ENCODE results near the gene TBC1D9.

DNA sequence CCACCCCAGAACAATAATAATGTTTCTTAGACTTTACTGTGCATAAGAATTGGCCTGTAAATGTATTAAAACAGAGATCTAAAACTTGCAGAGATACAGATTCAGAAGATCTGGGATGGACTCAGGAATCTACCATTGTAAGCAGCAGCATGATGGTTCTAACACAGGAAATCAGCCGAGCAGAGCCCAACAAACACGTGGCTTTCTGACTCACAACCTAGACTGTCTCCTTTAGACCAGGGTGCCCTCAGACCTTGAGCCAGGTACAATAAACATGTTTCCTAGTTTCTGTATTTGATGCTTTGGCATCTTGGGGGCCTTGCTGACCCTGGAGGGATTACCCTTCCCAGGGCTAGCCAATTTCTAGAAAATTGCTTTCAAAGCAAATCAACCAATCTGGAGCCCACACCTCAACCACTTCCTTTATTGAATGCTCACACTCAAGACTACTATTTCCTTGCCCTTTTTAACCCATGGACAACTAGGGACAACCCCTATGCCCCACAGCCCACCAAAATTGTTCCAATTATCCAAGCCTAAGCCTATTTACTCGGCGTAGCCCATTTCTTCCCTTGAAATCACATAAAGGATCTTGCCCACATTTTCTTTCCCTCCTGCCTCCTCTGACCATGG, 80.5 kb downstream of the TBC1D9 start:
- TF ChIP-seq, protein P1, sequence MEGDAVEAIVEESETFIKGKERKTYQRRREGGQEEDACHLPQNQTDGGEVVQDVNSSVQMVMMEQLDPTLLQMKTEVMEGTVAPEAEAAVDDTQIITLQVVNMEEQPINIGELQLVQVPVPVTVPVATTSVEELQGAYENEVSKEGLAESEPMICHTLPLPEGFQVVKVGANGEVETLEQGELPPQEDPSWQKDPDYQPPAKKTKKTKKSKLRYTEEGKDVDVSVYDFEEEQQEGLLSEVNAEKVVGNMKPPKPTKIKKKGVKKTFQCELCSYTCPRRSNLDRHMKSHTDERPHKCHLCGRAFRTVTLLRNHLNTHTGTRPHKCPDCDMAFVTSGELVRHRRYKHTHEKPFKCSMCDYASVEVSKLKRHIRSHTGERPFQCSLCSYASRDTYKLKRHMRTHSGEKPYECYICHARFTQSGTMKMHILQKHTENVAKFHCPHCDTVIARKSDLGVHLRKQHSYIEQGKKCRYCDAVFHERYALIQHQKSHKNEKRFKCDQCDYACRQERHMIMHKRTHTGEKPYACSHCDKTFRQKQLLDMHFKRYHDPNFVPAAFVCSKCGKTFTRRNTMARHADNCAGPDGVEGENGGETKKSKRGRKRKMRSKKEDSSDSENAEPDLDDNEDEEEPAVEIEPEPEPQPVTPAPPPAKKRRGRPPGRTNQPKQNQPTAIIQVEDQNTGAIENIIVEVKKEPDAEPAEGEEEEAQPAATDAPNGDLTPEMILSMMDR (optimal IDR thresholded peaks at IDR 0.05 in 1 of 3, IDR thresholded peaks at IDR 0.05 in 1 of 3, conservative IDR thresholded peaks at IDR 0.05 in 1 of 3; ENCODE audit: extremely low read depth in 1 of 3, insufficient read depth in 2 of 3, low read length in 3 of 3): no peak
- no peak for TF ChIP-seq EZH2 (IDR thresholded peaks at IDR 0.05; ENCODE audit: low read length)
